Left colon (tissue), 2 donors: ENCODE data around the gene DOCK8. TPM values are rescaled to one million over a fixed set of nuclear protein-coding genes. Genes with fewer than 3 reads are reported as not detected.

ENCODE experiments used
- ATAC-seq: fragments of 200-7000 bp; cut with Tn5 transposase; one replicate; pipeline ENCODE4 v1.9.1; 2020; ENCODE audit warnings: mild to moderate bottlenecking, moderate library complexity
- DNase-seq, 2 donors: peaks; one replicate each; pipeline ENCODE4 v3.0.0-alpha.2; 2020
- intact Hi-C, 2 donors: fragments of 100-400 bp; cut with DNase I in 1 of 2; cut with micrococcal nuclease in 1 of 2; formaldehyde crosslinking; loops; one replicate each; pipeline versions ENCODE4 v1.11.2 to v1.14.0; 2022; cut with DNase I, micrococcal nuclease
- total RNA-seq, 2 donors: library from RNA; stranded (reverse); fragmentation: NEBNext Ultra II Directional; extraction: Animal tissue kit (Norgen Biotek cat#: 25700); gene quantifications; one replicate each; pipeline ENCODE4 v1.2.1, GENCODE V29; 2021
- donor health status: DM: no; HTN: no; CAD: no.
- donor health status: DM: yes; HTN: yes; CAD: no.

The DOCK8 gene
- total RNA-seq, 2 donors from 2014 or later = 10.3 to 18.8 TPM

DNA sequence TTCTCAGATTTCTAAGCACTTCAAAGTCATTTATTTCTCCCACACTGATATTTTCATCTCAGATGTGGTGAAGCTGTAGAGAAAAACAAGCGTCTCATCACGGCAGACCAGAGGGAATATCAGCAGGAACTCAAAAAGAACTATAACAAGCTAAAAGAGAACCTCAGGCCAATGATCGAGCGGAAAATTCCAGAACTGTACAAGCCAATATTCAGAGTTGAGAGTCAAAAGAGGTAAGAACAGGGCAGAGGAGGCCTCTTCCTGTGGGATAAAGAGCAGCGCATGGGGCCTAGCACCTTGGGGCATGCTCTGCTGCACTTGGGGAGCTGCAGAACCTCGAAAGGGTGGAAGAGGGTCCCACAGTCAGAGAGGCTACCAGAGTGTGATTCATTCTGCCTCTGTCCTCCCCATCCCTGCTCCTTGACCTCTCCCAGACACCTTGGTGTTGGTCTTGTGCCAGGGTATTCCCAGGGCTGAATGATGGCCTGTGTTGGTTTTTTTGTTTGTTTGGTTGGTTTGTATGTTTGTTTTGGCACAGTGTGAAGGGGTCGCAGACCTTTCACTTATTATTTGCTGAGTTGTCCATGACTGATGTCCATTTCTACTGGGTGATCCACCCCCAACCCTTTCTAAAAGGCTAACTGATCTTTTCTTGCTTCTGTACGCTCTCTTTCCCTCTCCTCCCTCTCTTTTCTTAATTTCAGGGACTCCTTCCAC is 248.9 kb downstream of the DOCK8 start:
- intact Hi-C loops = no loop called here
- ATAC-seq (no peak), DNase-seq (no peak)

- DNase-seq (no peak), ATAC-seq (no peak)
- intact Hi-C loops = no loop called here
These were observed 252.1 kb downstream of the DOCK8 start for GRCh38 chr9:466747-467146.

GRCh38 chr9:468766-469426 is 254.2 kb downstream of the DOCK8 start:
- DNase-seq = peak in 1 of 2 donors; percentile 20
- ATAC-seq = peak; percentile 30
- intact Hi-C loops = no loop called here

DNA sequence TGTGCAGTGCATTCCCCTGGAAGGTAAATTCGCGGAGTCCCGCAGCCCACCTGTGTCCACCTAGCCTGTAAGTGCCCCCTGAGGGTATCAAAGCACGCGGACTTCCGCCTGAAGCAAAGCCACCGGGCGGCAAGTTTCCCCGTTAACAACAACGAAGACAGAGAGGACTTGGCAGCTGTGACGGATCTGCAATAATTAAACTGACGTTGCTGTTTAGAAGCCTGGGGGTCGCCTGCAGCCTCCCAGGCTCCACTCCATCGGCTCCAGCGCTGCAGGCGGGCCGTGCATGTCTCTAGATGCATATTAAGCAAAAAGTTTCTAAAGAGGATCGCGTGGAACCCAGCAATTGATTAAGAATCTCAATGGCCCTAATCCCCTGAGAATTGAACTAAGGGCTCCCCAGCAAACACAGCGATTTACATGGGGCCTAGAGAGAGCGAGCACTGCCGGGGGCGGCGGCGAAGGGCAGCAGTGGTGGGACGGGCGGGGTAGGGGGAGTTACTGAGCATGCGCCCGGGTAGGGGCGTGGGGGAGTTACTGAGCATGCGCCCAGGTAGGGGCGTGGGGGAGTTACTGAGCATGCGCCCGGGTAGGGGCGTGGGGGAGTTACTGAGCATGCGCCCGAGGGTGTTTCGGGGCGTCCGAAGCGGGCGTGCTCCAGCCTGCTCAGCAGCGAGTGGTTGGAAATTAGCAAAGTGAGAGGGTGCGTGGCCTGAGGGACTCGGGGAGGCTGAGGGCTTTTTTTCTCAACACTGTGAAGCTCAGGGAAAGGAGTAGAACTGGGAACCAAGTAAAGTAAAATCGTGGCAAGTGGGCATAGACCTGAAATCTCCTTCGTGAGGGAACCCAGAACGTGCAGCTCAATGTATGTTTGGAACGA is 255.2 kb downstream of the DOCK8 start:
- intact Hi-C loops = no loop called here
- ATAC-seq (peak; percentile 94), DNase-seq (peak; percentile 88 to 89)

- intact Hi-C loops = no loop called here
- ATAC-seq (peak; percentile 45), DNase-seq (peak; percentile 54 to 67)
These were observed 256.0 kb downstream of the DOCK8 start for GRCh38 chr9:470552-471194.

DNA sequence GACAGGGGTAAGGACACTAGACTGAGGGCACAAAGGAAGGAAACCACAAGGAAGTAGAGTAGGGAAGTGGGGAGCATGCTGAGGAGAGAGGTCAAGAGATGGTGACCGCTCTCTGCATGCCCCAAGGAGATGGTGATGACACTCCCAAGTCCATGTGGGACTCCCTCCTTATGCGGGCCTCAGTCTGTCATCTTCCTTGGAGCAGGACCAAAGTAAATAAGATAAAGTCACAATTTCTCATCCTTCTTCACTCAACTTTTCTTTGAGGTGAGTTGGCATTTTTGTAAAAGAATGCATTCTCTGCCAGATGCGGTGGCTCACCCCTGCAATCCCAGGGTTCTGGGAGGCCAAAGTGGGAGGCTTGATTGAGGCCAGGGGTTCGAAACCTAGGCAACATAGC is 256.7 kb downstream of the DOCK8 start:
- ATAC-seq (no peak), DNase-seq (no peak)
- intact Hi-C loops = no loop called here

- ATAC-seq = no peak
- intact Hi-C loops = no loop called here
- no peak for DNase-seq
These were observed 257.9 kb downstream of the DOCK8 start for GRCh38 chr9:472479-473075.

DNA sequence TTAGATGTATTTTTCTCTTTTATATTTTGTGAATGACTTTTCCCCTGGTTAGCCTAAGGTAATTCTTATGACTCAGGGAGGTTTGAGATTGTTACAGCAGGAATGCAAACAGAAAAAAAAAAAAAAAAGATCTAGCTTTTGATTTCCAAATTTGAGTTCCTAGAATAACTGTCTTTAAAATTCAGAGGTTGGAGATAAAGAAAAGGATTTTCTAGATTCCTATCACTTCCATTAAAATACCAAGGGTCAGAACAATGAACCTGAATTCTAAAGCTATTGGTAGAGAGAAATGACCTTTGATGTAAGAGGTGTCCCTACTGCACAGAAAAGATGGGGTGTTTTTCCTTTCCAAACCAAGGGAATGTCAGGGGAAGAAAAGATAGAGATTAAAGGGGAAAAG is 262.5 kb downstream of the DOCK8 start:
- intact Hi-C loops = no loop called here
- DNase-seq (no peak), ATAC-seq (no peak)

- intact Hi-C loops = no loop called here
- ATAC-seq (no peak), DNase-seq (no peak)
These were observed 264.8 kb downstream of the DOCK8 start for GRCh38 chr9:479304-479970.

DNA sequence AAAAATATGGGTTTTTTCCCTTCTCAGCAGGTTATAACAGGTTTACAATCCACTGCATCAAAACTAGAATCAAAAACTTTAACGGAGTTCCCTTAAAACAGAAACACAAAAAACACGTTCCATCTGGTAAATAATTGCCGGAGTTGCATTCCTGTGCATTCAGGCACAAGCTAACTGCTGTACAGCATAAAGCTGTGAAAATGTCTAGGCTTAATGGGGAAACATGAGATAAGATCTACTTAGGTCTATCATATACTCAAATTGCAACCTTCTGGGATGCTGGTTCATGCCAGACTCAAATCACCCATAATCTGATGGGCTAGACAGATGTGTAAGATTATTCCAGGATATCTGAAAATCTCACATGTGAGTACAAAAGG is 265.3 kb downstream of the DOCK8 start:
- DNase-seq = no peak
- intact Hi-C loops = no loop called here
- no peak for ATAC-seq

DNA sequence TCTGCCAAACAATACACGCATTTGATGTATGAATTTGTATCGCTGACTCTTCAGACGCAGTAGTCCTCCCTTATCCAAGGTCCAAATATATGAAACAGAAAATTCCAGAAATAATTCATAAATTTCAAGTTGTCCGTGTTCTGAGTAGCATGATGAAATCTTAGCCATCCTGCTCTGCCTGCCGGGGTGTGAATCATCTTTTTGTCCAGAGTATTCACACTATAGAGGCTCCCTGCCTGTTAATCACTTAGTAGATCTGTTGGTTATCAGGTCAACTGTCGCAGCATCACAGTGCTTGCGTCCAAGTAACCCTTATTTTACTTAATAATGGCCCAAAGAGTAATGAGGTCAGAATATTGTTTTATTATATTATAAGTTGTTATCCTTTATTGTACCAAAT is 268.1 kb downstream of the DOCK8 start:
- intact Hi-C loops = no loop called here
- ATAC-seq (no peak), DNase-seq (no peak)

GRCh38 chr9:486156-486555 is 271.5 kb downstream of the DOCK8 start:
- DNase-seq = no peak
- no peak for ATAC-seq
- intact Hi-C loops = no loop called here

- no peak for ATAC-seq
- intact Hi-C loops = no loop called here
- DNase-seq = no peak
These were observed 272.8 kb downstream of the DOCK8 start for GRCh38 chr9:487429-487828.

DNA sequence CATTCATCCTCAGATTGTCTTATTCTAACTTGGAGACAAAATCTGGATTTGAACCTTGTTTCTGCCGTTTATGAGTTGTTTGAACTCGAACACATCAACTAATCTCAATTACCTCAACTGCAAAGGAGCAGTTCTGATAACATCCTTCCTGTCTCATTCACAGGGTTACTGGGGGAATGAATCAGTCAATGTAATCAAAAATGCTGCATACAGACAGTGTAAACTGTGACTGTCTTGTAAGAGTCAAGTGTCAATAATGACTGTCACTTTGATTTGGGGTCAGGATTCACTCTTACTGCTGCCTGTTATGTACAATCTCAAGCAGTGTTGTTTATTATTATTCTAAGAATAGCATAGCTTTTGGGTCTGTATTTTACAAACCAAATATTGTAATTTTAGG is 273.8 kb downstream of the DOCK8 start:
- peak; percentile 27 for ATAC-seq
- no peak for DNase-seq
- intact Hi-C loops = no loop called here

- intact Hi-C loops = no loop called here
- no peak for DNase-seq
- ATAC-seq = peak; percentile 63
These were observed 274.8 kb downstream of the DOCK8 start for GRCh38 chr9:489198-490197.

DNA sequence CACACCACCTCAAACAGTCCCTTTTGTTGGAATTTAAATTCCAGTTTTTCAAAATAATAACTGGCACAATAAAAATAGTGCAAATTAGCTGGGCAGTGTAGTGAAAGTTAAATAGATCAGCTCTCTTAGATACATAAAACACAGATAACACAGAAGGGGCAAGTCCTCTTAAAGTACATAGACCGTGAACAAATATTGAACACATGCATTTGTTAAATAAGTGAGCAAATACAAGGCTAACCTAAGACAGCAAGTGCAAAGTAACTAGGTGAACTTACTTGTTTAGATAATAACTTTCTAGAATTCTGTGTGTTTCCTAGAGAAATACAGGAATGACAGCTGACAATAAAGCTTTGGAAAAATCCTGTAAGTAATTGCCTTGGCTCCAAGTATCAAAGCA is 280.1 kb downstream of the DOCK8 start:
- intact Hi-C loops = no loop called here
- ATAC-seq (peak; percentile 79), DNase-seq (no peak)

DNA sequence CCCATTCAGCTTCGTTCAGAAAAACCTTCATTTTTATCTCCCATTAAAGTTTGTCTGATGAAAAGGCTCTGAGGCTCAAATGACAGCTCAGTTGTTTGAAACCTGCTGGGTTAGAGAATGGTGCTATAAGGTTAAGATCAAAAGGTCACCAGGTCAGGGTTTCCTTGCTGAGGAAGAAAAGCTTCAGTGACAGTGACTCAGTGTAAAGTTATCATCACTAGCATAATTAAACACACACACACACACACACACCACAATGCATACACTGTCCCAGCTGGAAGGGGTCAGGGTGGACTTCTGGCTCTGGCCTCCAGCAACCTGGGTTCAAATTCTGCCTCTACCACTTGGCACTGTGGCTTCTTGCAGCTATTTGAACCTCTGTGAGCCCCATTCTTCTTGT is 281.1 kb downstream of the DOCK8 start:
- peak; percentile 42 for ATAC-seq
- no peak for DNase-seq
- intact Hi-C loops = no loop called here
